OCI-LY7 (cell line): ENCODE results near the gene ELAC2. TPM values are rescaled to one million over a fixed set of nuclear protein-coding genes. Genes with fewer than 3 reads are reported as not detected.

ENCODE experiments used
- BruUV-seq: library from RNA; stranded (reverse); fragments of 400-500 nt; replicated peaks from 2 replicates; lab custom pipeline; 2021; lab: Mats Ljungman, UMichigan
- CTCF ChIA-PET: fragments of 300-600 bp; sonication (Branson Sonifier 250); formaldehyde crosslinking; loops from one replicate; lab custom pipeline; 2022; ENCODE audit warnings: antibody characterized with exemption; ENCODE audit not compliant: unreplicated experiment; lab: Charles Lee
- POLR2A ChIA-PET: fragments of 300-600 bp; sonication (Branson Sonifier 250); formaldehyde crosslinking; loops from one replicate; lab custom pipeline; 2022; ENCODE audit warnings: antibody characterized with exemption; lab: Charles Lee
- DNase-seq: peaks from one replicate; pipeline ENCODE4 v3.0.0-alpha.2; 2015; ENCODE audit warnings: low spot score
- H2AFZ ChIP-seq: fragments of 200-600 bp; sonication (generic), shearing (Covaris generic); 2 replicates; pipeline ENCODE4 v1.6.1; 2014; ENCODE audit warnings: mild to moderate bottlenecking, antibody characterized with exemption, low read length, moderate library complexity
- H3K27ac ChIP-seq: fragments of 200-600 bp; sonication (generic); 2 replicates; pipeline ENCODE4 v1.5.1; 2014; ENCODE audit warnings: mixed run types, low read depth, mild to moderate bottlenecking, moderate library complexity, low read length, inconsistent platforms; ENCODE audit not compliant: poor library complexity, severe bottlenecking
- H3K36me3 ChIP-seq: fragments of 200-600 bp; sonication (generic); 2 replicates; pipeline ENCODE4 v1.6.1; 2014; ENCODE audit warnings: mild to moderate bottlenecking, antibody characterized with exemption, low read length, moderate library complexity, mixed read lengths; ENCODE audit not compliant: insufficient read depth
- H3K4me1 ChIP-seq: fragments of 200-600 bp; sonication (generic); 2 replicates; pipeline ENCODE4 v1.5.1; 2014; ENCODE audit warnings: mild to moderate bottlenecking, low read length; ENCODE audit not compliant: insufficient read depth, poor library complexity, severe bottlenecking
- H3K4me2 ChIP-seq: fragments of 200-600 bp; sonication (generic); 2 replicates; pipeline ENCODE4 v1.6.1; 2014; ENCODE audit warnings: mild to moderate bottlenecking, low read length
- H3K4me3 ChIP-seq: fragments of 200-600 bp; sonication (generic); 2 replicates; pipeline ENCODE4 v1.5.1; 2014; ENCODE audit warnings: mild to moderate bottlenecking, low read depth, low read length; ENCODE audit not compliant: poor library complexity, severe bottlenecking
- H3K79me2 ChIP-seq: fragments of 200-600 bp; sonication (generic); 2 replicates; pipeline ENCODE4 v1.6.1; 2016; ENCODE audit warnings: low read depth, mild to moderate bottlenecking, low read length, moderate library complexity, mixed read lengths; ENCODE audit not compliant: insufficient read depth
- H3K9me2 ChIP-seq: fragments of 200-600 bp; sonication (generic); 2 replicates; pipeline ENCODE4 v1.6.1; 2016; ENCODE audit warnings: mild to moderate bottlenecking, low read length, mixed read lengths; ENCODE audit not compliant: insufficient read depth
- H3K9me3 ChIP-seq: fragments of 200-600 bp; sonication (generic); 2 replicates; pipeline ENCODE4 v1.6.1; 2014; ENCODE audit warnings: mild to moderate bottlenecking, mixed run types, low read length, mixed read lengths
- H4K20me1 ChIP-seq: fragments of 200-600 bp; sonication (generic); 2 replicates; pipeline ENCODE4 v1.6.1; 2014; ENCODE audit warnings: mild to moderate bottlenecking, antibody characterized with exemption, low read length, moderate library complexity, mixed read lengths; ENCODE audit not compliant: insufficient read depth
- CTCF ChIP-seq: fragments of 200-600 bp; sonication (generic); conservative IDR thresholded peaks from 2 replicates; pipeline ENCODE4 v1.5.1; 2014; ENCODE audit warnings: mild to moderate bottlenecking, antibody characterized with exemption, low read length, moderate library complexity, mixed read lengths
- EZH2phosphoT487 ChIP-seq: fragments of 200-600 bp; sonication (generic); IDR thresholded peaks from 2 replicates; pipeline ENCODE4 v1.6.1; 2018; ENCODE audit warnings: low read depth, borderline replicate concordance, mild to moderate bottlenecking, mixed run types, antibody characterized with exemption, low read length, moderate library complexity, mixed read lengths
- intact Hi-C: fragments of 100-400 bp; cut with micrococcal nuclease; formaldehyde crosslinking; loops from one replicate; pipeline ENCODE4 v1.10.0; 2022; ENCODE audit not compliant: unreplicated experiment
- total RNA-seq, 2 experiments: library from RNA; depleted of rRNA in 1 of 2; stranded (reverse); fragments of >200 nt in 1 of 2; shearing (Covaris generic) in 1 of 2; gene quantifications; 2 replicates each; pipeline ENCODE4 v1.2.3, GENCODE V29; 2014 to 2022

The ELAC2 gene
- total RNA-seq, 2 experiments from 2014 or later = 90.7 to 127 TPM

GRCh38 chr17:13025687-13026086 lies 7.9 kb upstream of the ELAC2 start:
- H3K9me2 ChIP-seq = no peaks in the 10 kb centered on the region
- intact Hi-C loops = no loop called here
- H3K36me3 ChIP-seq = no peaks in the 10 kb centered on the region
- no peak overlapping the region for H3K4me2 ChIP-seq
- no peak overlapping the region for H3K27ac ChIP-seq
- H3K79me2 ChIP-seq = no peaks in the 10 kb centered on the region
- no peaks in the 10 kb centered on the region for H4K20me1 ChIP-seq
- no peak for DNase-seq
- H3K9me3 ChIP-seq = no peaks in the 10 kb centered on the region
- CTCF ChIA-PET = no interaction called here
- POLR2A ChIA-PET = no interaction called here
- H2AFZ ChIP-seq = no peak overlapping the region
- no TSS peak for BruUV-seq
- TF ChIP-seq CTCF = no peak
- TF ChIP-seq EZH2phosphoT487 = no peak
- H3K4me1 ChIP-seq = no peaks in the 10 kb centered on the region
- H3K4me3 ChIP-seq = no peak overlapping the region

DNA sequence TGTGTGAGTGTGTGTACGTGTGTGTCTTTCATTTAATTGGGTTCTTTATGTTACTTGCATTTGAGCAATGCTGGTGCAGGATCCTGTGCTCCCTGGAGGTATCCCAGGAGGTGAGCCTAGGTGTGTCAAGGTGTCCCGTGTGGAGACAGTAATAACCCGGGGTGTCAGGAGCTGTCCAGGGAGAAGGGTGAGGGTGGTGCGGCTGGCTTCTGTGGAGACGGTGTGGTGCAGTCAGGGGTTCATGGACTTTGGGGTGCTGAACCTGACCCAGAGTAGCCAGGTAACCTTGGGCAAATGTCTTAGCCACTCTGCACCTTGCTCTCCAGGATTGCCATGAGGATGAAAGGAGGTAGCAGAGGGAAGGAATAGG lies 7.4 kb upstream of the ELAC2 start:
- Histone ChIP-seq H3K9me3 (no peaks in the 10 kb centered on the region), H4K20me1 (no peaks in the 10 kb centered on the region), H2AFZ (no peak overlapping the region), H3K4me2 (no peak overlapping the region), H3K9me2 (no peaks in the 10 kb centered on the region), H3K36me3 (no peaks in the 10 kb centered on the region), H3K4me1 (no peaks in the 10 kb centered on the region), H3K79me2 (no peaks in the 10 kb centered on the region), H3K27ac (no peak overlapping the region), H3K4me3 (no peak overlapping the region)
- intact Hi-C loops = no loop called here
- POLR2A ChIA-PET = no interaction called here
- no peak for DNase-seq
- no TSS peak for BruUV-seq
- TF ChIP-seq CTCF (no peak), EZH2phosphoT487 (no peak)
- CTCF ChIA-PET = no interaction called here

- Histone ChIP-seq H4K20me1 (no peaks in the 10 kb centered on the region), H3K4me2 (peak overlapping the region; percentile 50; the same call in 1 of the 2 replicates), H3K36me3 (no peaks in the 10 kb centered on the region), H2AFZ (peak overlapping the region; percentile 60; the same call in 1 of the 2 replicates), H3K4me3 (no peak overlapping the region), H3K9me2 (no peaks in the 10 kb centered on the region), H3K9me3 (no peaks in the 10 kb centered on the region), H3K27ac (no peak overlapping the region), H3K79me2 (no peaks in the 10 kb centered on the region), H3K4me1 (no peaks in the 10 kb centered on the region)
- CTCF ChIA-PET = interaction anchor here (0.6 kb wide), 1 partner anchor 1271 kb away, joined by 4 read pairs; no protein-coding TSS in a partner anchor
- DNase-seq = peak; percentile 68
- POLR2A ChIA-PET = no interaction called here
- intact Hi-C loops = no loop called here
- TF ChIP-seq CTCF (peak; percentile 97), EZH2phosphoT487 (no peak)
- no TSS peak for BruUV-seq
These were observed 6.9 kb upstream of the ELAC2 start for GRCh38 chr17:13024526-13025257.
